SK-MEL-5 (cell line): ENCODE results near the gene NR2C2. TPM values are rescaled to one million over a fixed set of nuclear protein-coding genes. Genes with fewer than 3 reads are reported as not detected.
A peak's percentile ranks its signal among the peaks of the same experiment; 100 is the strongest.

Experiments used
- DNase-seq: peaks from one replicate; pipeline ENCODE4 v3.0.0-alpha.2; 2016; ENCODE audit warnings: low read depth, low spot score
- in situ Hi-C: cut with HindIII; loops from 2 replicates; pipeline ENCODE4 v1.10.0; 2016; ENCODE audit warnings: low sequenced_read_pairs, high pct_unique_total_duplicates, low pct_unique_long_range_greater_than_20kb
- total RNA-seq: library from RNA; depleted of rRNA; stranded (reverse); fragments of >200 nt; shearing (Covaris generic); gene quantifications from 2 replicates; pipeline ENCODE4 v1.2.3, GENCODE V29; 2014

The NR2C2 gene
- total RNA-seq, 1 experiment from 2014 or later = 20.7 TPM

DNA sequence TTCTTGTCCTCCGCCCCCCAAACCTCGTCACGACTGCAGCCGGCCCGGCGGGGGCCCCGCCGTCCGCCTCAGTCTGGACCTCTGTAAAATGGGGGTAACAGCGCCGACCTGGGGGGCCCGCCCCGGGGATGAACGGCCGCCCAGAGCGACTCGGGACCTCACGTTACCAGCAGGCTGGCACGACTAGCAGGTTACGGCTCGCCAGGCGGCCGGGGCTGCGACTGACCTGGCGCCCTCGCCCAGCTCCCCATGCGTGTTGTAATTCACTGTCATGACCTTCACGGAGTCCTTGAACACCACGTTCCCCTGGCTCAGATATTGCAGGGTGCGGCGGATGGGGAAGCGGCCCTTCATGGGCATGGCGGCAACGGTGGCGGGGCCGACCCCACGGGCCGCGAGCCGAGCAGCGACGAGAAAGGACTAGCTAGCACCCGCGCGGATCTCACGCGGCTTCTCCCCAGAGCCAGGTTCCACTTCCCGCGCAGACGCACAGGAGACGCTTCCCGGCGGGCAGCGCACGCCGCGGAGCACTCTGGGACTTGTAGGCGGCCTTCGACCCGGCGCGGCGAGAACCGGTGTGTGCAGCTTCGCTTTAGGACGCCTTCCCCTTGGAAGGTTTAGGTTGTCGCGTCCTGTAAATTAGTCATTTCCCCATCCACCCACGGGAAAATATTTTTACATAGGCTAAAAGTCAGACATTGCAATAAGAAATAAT is 117.6 kb downstream of the NR2C2 start, which contains the start of gene MRPS25:
Gene MRPS25, minus strand, starts transcription at position 481 of the 715 bp plus-strand sequence. Its CDS starts 121 bp downstream, at position 360.
- DNase-seq = peak; percentile 93

GRCh38 chr3:15065550-15066007 is 118.2 kb downstream of the NR2C2 start:
- in situ Hi-C loops = no loop called here
- no peak for DNase-seq

More for the DNA sequence above, 117.6 kb downstream of the NR2C2 start, which contains the start of gene MRPS25:
- in situ Hi-C loops = no loop called here

DNA sequence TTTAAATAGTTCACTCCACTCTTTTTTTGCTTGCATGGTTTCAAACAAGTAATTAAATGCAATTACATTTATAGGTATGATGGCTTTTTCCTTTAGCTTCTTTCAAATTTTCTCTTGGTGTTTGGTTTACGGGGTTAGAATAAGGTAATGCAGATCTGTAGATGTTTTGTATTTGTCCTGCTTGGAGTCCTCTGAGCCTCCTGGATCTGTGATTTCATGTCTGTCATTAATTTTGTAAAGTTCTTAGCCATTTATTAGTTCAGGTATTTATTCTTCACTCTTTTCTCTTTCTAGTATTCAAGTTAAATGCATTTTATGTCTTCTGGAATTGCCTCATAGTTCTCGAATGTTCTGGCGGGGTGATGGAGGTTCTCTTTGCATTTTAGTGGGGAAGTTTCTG is 119.1 kb downstream of the NR2C2 start:
- in situ Hi-C loops = no loop called here
- DNase-seq = no peak

- no peak for DNase-seq
- in situ Hi-C loops = no loop called here
These were observed 122.1 kb downstream of the NR2C2 start for GRCh38 chr3:15069441-15069840.

GRCh38 chr3:15071699-15072098 is 124.3 kb downstream of the NR2C2 start:
- in situ Hi-C loops = no loop called here
- DNase-seq = no peak

GRCh38 chr3:15074500-15074899 is 127.1 kb downstream of the NR2C2 start:
- in situ Hi-C loops = no loop called here
- no peak for DNase-seq

GRCh38 chr3:15079091-15079490 is 131.7 kb downstream of the NR2C2 start:
- DNase-seq = no peak
- in situ Hi-C loops = no loop called here

DNA sequence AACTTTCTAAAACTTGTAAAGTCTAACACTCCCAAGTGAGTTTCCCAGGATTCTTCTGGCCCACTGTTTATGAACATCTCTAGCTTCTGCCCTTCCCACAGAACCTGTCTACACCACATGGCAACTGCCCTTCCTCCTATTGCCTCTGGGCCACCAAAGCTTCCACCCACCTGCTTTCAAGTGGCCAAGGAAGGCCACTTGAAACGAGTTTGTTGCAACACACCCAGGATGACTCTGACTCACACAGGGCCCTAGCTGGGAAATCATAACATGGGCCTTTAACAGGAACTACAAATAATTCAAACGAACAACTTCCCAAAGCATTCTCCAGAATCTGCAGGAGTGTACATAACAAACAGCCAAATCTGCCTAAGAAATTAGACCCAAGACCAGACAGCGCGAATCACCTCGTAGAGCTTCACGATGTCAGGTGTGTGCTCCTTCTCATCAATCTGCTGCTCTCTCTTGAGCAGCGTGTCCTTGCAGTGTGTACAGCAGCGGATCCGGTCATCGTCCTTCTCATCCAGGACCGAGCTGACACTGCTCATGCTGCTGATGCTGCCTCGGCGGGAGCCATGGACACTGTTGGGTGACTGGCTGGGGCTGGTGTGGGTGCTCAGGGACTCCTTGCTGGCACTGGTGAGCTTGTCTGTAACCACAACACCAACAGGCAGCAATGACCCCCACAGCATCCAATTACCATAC is 134.7 kb downstream of the NR2C2 start:
- in situ Hi-C loops = no loop called here
- no peak for DNase-seq

- DNase-seq = no peak
- in situ Hi-C loops = no loop called here
These were observed 135.9 kb downstream of the NR2C2 start for GRCh38 chr3:15083252-15083651.

GRCh38 chr3:15086263-15086662 is 138.9 kb downstream of the NR2C2 start:
- in situ Hi-C loops = no loop called here

DNA sequence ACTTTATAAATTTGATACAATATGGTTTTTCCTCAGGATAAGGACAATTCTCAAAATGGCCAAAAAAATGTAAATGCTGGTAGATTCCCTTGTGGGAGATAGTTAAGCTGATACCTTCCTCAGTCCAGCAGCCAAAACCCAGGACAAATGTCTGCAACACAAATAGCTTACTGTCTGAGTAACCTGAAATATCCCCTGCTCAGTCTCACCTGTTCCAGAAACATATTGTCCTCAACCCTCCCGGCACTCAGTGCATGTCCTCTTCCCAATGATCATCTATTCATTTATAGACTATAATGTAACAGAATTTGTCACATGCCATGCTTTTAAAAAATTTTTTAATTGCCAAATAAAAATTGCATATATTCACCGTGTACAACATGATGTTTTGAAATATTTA is 139.3 kb downstream of the NR2C2 start:
- in situ Hi-C loops = no loop called here
- no peak for DNase-seq

More at GRCh38 chr3:15086263-15086662, 138.9 kb downstream of the NR2C2 start:
- no peak for DNase-seq

DNA sequence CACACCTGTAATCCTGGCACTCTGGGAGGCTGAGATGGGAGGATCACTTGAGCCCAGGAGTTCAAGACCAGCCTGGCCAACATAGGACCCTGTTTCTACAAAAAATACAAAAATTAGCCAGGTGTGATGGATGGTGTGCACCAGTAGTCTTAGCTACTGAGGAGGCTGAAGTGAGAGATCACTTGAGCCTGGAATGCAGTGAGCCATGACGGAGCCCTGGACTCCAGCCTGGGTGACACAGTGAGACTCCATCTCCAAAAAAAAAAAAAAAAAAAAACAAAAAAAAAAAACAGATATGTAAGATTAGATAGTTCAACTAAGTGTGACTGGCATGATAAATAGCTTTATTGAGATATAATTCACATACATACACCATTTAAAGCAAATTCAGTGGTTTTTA is 141.8 kb downstream of the NR2C2 start:
- in situ Hi-C loops = no loop called here

DNA sequence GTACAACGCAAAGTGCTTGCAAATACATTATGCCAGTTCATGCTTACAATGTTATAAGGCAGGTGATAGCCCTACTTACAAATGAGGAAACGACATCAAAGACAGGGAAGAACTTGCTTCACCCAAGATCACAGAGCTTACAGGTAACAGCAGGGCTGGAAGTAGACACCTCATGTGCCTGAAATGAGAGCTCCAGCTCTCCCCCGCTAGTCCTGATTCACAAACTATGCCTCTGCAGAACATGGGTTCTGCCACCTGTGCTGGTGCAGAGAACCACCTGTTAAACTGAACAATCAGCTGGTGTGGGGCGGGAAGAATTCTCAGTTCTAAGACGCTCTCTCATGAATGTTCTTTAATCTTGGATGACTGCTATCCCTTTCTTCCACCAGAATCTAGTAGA is 144.2 kb downstream of the NR2C2 start:
- in situ Hi-C loops = no loop called here
- DNase-seq = no peak

More for the DNA sequence above, 141.8 kb downstream of the NR2C2 start:
- DNase-seq = no peak

GRCh38 chr3:15092686-15093085 is 145.3 kb downstream of the NR2C2 start:
- in situ Hi-C loops = no loop called here

DNA sequence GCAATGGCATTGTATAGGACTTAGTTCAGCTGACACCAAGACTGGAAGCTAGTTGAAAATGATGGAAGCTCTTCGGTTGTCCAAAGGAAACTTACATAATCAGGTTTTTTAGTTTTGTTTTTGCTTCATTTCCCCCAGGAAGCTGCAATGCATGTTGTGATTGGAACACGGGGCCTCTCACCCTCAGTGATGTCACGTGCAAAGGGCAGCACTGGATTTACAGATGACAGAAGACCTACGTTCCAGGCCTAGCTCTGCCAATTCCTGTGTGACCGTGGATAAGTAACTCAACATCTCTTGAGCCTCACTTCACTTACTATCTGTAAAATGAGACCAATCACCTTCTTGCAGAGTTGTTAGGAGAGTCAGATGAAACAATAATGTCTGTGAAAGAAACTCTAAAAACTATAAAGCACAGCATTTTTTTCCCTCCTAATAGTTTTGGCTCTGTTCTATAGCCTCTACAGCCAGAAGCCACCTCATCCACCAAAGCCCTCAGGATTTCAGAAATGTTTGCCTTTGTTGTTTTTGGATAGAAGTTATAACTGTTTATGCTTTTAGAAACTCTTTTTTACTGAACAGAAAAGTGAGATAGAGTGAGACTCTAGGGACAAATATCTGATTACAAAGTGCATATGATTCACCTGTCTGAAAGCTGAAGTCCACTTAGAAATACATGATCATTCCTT is 146.9 kb downstream of the NR2C2 start:
- no peak for DNase-seq
- in situ Hi-C loops = no loop called here

More at GRCh38 chr3:15092686-15093085, 145.3 kb downstream of the NR2C2 start:
- DNase-seq = no peak

GRCh38 chr3:15096046-15096445 is 148.7 kb downstream of the NR2C2 start:
- DNase-seq = no peak
- in situ Hi-C loops = no loop called here

DNA sequence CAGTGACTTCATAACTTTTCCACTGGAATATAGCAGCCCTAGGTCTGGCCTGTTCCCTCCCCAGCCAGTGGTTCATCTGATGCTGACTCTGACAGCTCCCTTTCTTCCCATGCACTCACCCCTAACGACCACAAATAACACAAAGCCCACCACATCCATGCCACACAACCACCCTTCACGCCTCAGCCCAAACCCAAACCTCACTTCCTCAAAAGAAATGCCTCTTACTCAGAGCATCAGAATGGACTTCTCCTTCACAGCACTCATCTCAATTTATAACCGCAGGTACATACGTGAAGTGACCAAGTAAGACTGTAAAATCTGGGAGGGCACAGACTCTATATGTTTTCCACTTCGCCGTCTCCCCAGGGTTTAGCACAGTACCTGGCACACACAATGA is 150.5 kb downstream of the NR2C2 start:
- no peak for DNase-seq
- in situ Hi-C loops = no loop called here
